OCI-LY7 (cell line): ENCODE data around the gene ERCC6L. TPM values are rescaled to one million over a fixed set of nuclear protein-coding genes. Genes with fewer than 3 reads are reported as not detected.

Experiments
- BruUV-seq: library from RNA; stranded (reverse); fragments of 400-500 nt; replicated peaks from 2 replicates; lab custom pipeline; 2021; lab: Mats Ljungman, UMichigan
- CTCF ChIA-PET: fragments of 300-600 bp; sonication (Branson Sonifier 250); formaldehyde crosslinking; loops from one replicate; lab custom pipeline; 2022; ENCODE audit warnings: antibody characterized with exemption; ENCODE audit not compliant: unreplicated experiment; lab: Charles Lee
- POLR2A ChIA-PET: fragments of 300-600 bp; sonication (Branson Sonifier 250); formaldehyde crosslinking; loops from one replicate; lab custom pipeline; 2022; ENCODE audit warnings: antibody characterized with exemption; lab: Charles Lee
- DNase-seq: peaks from one replicate; pipeline ENCODE4 v3.0.0-alpha.2; 2015; ENCODE audit warnings: low spot score
- H2AFZ ChIP-seq: fragments of 200-600 bp; sonication (generic), shearing (Covaris generic); 2 replicates; pipeline ENCODE4 v1.6.1; 2014; ENCODE audit warnings: mild to moderate bottlenecking, antibody characterized with exemption, low read length, moderate library complexity
- H3K27ac ChIP-seq: fragments of 200-600 bp; sonication (generic); 2 replicates; pipeline ENCODE4 v1.5.1; 2014; ENCODE audit warnings: mixed run types, low read depth, mild to moderate bottlenecking, moderate library complexity, low read length, inconsistent platforms; ENCODE audit not compliant: poor library complexity, severe bottlenecking
- H3K36me3 ChIP-seq: fragments of 200-600 bp; sonication (generic); 2 replicates; pipeline ENCODE4 v1.6.1; 2014; ENCODE audit warnings: mild to moderate bottlenecking, antibody characterized with exemption, low read length, moderate library complexity, mixed read lengths; ENCODE audit not compliant: insufficient read depth
- H3K4me1 ChIP-seq: fragments of 200-600 bp; sonication (generic); 2 replicates; pipeline ENCODE4 v1.5.1; 2014; ENCODE audit warnings: mild to moderate bottlenecking, low read length; ENCODE audit not compliant: insufficient read depth, poor library complexity, severe bottlenecking
- H3K4me2 ChIP-seq: fragments of 200-600 bp; sonication (generic); 2 replicates; pipeline ENCODE4 v1.6.1; 2014; ENCODE audit warnings: mild to moderate bottlenecking, low read length
- H3K4me3 ChIP-seq: fragments of 200-600 bp; sonication (generic); 2 replicates; pipeline ENCODE4 v1.5.1; 2014; ENCODE audit warnings: mild to moderate bottlenecking, low read depth, low read length; ENCODE audit not compliant: poor library complexity, severe bottlenecking
- H3K79me2 ChIP-seq: fragments of 200-600 bp; sonication (generic); 2 replicates; pipeline ENCODE4 v1.6.1; 2016; ENCODE audit warnings: low read depth, mild to moderate bottlenecking, low read length, moderate library complexity, mixed read lengths; ENCODE audit not compliant: insufficient read depth
- H3K9me2 ChIP-seq: fragments of 200-600 bp; sonication (generic); 2 replicates; pipeline ENCODE4 v1.6.1; 2016; ENCODE audit warnings: mild to moderate bottlenecking, low read length, mixed read lengths; ENCODE audit not compliant: insufficient read depth
- H3K9me3 ChIP-seq: fragments of 200-600 bp; sonication (generic); 2 replicates; pipeline ENCODE4 v1.6.1; 2014; ENCODE audit warnings: mild to moderate bottlenecking, mixed run types, low read length, mixed read lengths
- H4K20me1 ChIP-seq: fragments of 200-600 bp; sonication (generic); 2 replicates; pipeline ENCODE4 v1.6.1; 2014; ENCODE audit warnings: mild to moderate bottlenecking, antibody characterized with exemption, low read length, moderate library complexity, mixed read lengths; ENCODE audit not compliant: insufficient read depth
- CTCF ChIP-seq: fragments of 200-600 bp; sonication (generic); conservative IDR thresholded peaks from 2 replicates; pipeline ENCODE4 v1.5.1; 2014; ENCODE audit warnings: mild to moderate bottlenecking, antibody characterized with exemption, low read length, moderate library complexity, mixed read lengths
- EZH2phosphoT487 ChIP-seq: fragments of 200-600 bp; sonication (generic); IDR thresholded peaks from 2 replicates; pipeline ENCODE4 v1.6.1; 2018; ENCODE audit warnings: low read depth, borderline replicate concordance, mild to moderate bottlenecking, mixed run types, antibody characterized with exemption, low read length, moderate library complexity, mixed read lengths
- intact Hi-C: fragments of 100-400 bp; cut with micrococcal nuclease; formaldehyde crosslinking; loops from one replicate; pipeline ENCODE4 v1.10.0; 2022; ENCODE audit not compliant: unreplicated experiment
- total RNA-seq, 2 experiments: library from RNA; depleted of rRNA in 1 of 2; stranded (reverse); fragments of >200 nt in 1 of 2; shearing (Covaris generic) in 1 of 2; gene quantifications; 2 replicates each; pipeline ENCODE4 v1.2.3, GENCODE V29; 2014 to 2022

Gene ERCC6L
- total RNA-seq, 2 experiments from 2014 or later: 12.6 to 14.1 TPM

GRCh38 chrX:72280321-72280845 is 41.6 kb upstream of the ERCC6L start:
- no TSS peak for BruUV-seq
- no peak overlapping the region for H3K27ac ChIP-seq
- H3K36me3 ChIP-seq: peaks cover 16% of the 10 kb centered on the region
- H3K9me2 ChIP-seq: no peaks in the 10 kb centered on the region
- H3K4me1 ChIP-seq: peaks cover 3% of the 10 kb centered on the region
- CTCF ChIA-PET: no interaction called here
- intact Hi-C loops: no loop called here
- POLR2A ChIA-PET: no interaction called here
- H2AFZ ChIP-seq: no peak overlapping the region
- no peak for TF ChIP-seq CTCF
- TF ChIP-seq EZH2phosphoT487: no peak
- peaks cover 17% of the 10 kb centered on the region for H3K79me2 ChIP-seq
- 0 out of 2 replicates have a peak, but pooled peaks cover 7% of the 10 kb centered on the region for H4K20me1 ChIP-seq
- no peak overlapping the region for H3K4me3 ChIP-seq
- no peak overlapping the region for H3K4me2 ChIP-seq
- H3K9me3 ChIP-seq: no peaks in the 10 kb centered on the region
- DNase-seq: no peak

GRCh38 chrX:72276478-72276953 is 37.7 kb upstream of the ERCC6L start:
- DNase-seq: no peak
- Histone ChIP-seq H4K20me1 (peaks cover 26% of the 10 kb centered on the region; the same call in 1 of the 2 replicates), H3K9me2 (no peaks in the 10 kb centered on the region), H3K27ac (peak overlapping the region; percentile 65), H3K4me1 (peaks cover 23% of the 10 kb centered on the region), H2AFZ (no peak overlapping the region), H3K9me3 (no peaks in the 10 kb centered on the region), H3K4me3 (peak overlapping the region; percentile 100), H3K79me2 (peaks cover 34% of the 10 kb centered on the region), H3K4me2 (peak overlapping the region; percentile 99), H3K36me3 (peaks cover 54% of the 10 kb centered on the region)
- TF ChIP-seq EZH2phosphoT487 (no peak), CTCF (no peak)
- ChIA-PET CTCF (no interaction called here), POLR2A (interaction anchor here (0.6 to 1.7 kb wide), 6 partner anchors 8 to 260 kb away, joined by 3 to 7 read pairs (median 5); partner anchors contain the start of genes ERCC6L and PIN4)
- BruUV-seq: TSS peak; percentile 70
- intact Hi-C loops: no loop called here

GRCh38 chrX:72274526-72274925 is 35.7 kb upstream of the ERCC6L start:
- Histone ChIP-seq H3K79me2 (peaks cover 34% of the 10 kb centered on the region), H4K20me1 (peaks cover 26% of the 10 kb centered on the region; the same call in 1 of the 2 replicates), H3K36me3 (peaks cover 74% of the 10 kb centered on the region), H3K9me3 (no peaks in the 10 kb centered on the region), H3K9me2 (no peaks in the 10 kb centered on the region), H3K4me3 (peak overlapping the region; percentile 100), H3K27ac (peak overlapping the region; percentile 65), H3K4me2 (peak overlapping the region; percentile 99), H3K4me1 (peaks cover 24% of the 10 kb centered on the region), H2AFZ (no peak overlapping the region)
- ChIA-PET CTCF (no interaction called here), POLR2A (no interaction called here)
- DNase-seq: no peak
- intact Hi-C loops: no loop called here
- TF ChIP-seq EZH2phosphoT487 (no peak), CTCF (no peak)
- BruUV-seq: no TSS peak
